Adrenal gland (tissue), 5 donors: ENCODE results near the gene DCHS2.

ENCODE experiments used
- CTCF ChIP-seq, 6 experiments: fragments of 450-650 bp in 4 of 6; fragments of 200-600 bp in 2 of 6; sonication (generic) in 1 of 6; IDR thresholded peaks; 1 replicate in 5 of 6; 2 replicates in 1 of 6; pipeline versions ENCODE4 v1.5.1 to v1.8.0; 2016 to 2021; ENCODE audit warnings: antibody characterized with exemption in 6 of 6, mild to moderate bottlenecking in 2 of 6, moderate library complexity in 1 of 6
- POLR2A ChIP-seq, 2 donors: fragments of 450-650 bp; IDR thresholded peaks; one replicate each; pipeline ENCODE4 v1.6.1; 2017; ENCODE audit warnings: antibody characterized with exemption in 2 of 2, mild to moderate bottlenecking in 2 of 2, moderate library complexity in 1 of 2
- donor health status: DM: no; HTN: no; CAD: no.

- TF ChIP-seq CTCF (IDR thresholded peaks at IDR 0.05) (no peak), POLR2A (IDR thresholded peaks at IDR 0.05) (no peak)
These were observed 1.4 kb downstream of the DCHS2 start for GRCh38 chr4:154490234-154490582.
